WTC11 (cell line): ENCODE results near the gene LRIG1. TPM values are rescaled to one million over a fixed set of nuclear protein-coding genes. Genes with fewer than 3 reads are reported as not detected.

Source experiments
- ATAC-seq: fragments of 200-7000 bp; cut with Tn5 transposase; 2 replicates; pipeline ENCODE4 v1.10.0; 2021; ENCODE audit warnings: mild to moderate bottlenecking, moderate library complexity
- CTCF ChIA-PET: fragments of 300-600 bp; sonication (Branson Sonifier 250); formaldehyde crosslinking; loops from one replicate; lab custom pipeline; 2021; ENCODE audit warnings: antibody characterized with exemption; lab: Charles Lee
- POLR2A ChIA-PET: fragments of 350-600 bp; sonication (Branson Sonifier 250); formaldehyde crosslinking; loops from one replicate; lab custom pipeline; 2021; ENCODE audit warnings: antibody characterized with exemption; lab: Charles Lee
- DNase-seq: peaks from one replicate; pipeline ENCODE4 v3.0.0; 2021; ENCODE audit warnings: low spot score
- H3K27ac Mint-ChIP-seq: 2 replicates; pipeline ENCODE4 v1.8.0; 2021; ENCODE audit warnings: mixed read lengths
- H3K27me3 Mint-ChIP-seq: 2 replicates; pipeline ENCODE4 v1.8.0; 2021; ENCODE audit warnings: low read depth, mild to moderate bottlenecking, moderate library complexity, mixed read lengths
- H3K36me3 Mint-ChIP-seq: 2 replicates; pipeline ENCODE4 v1.8.0; 2021; ENCODE audit warnings: mixed read lengths
- H3K4me1 Mint-ChIP-seq: 2 replicates; pipeline ENCODE4 v1.8.0; 2022; ENCODE audit warnings: mixed read lengths
- H3K4me3 Mint-ChIP-seq: 2 replicates; pipeline ENCODE4 v1.8.0; 2021; ENCODE audit warnings: mild to moderate bottlenecking, moderate library complexity, mixed read lengths
- H3K9me3 Mint-ChIP-seq: 2 replicates; pipeline ENCODE4 v1.8.0; 2021; ENCODE audit warnings: mixed read lengths
- AFF4 ChIP-seq: sonication (generic); formaldehyde crosslinking; IDR thresholded peaks from 2 replicates; pipeline ENCODE4 v1.8.1; 2023; ENCODE audit warnings: mild to moderate bottlenecking, missing genetic modification reagents, borderline replicate concordance
- CBFB ChIP-seq: sonication (generic); formaldehyde crosslinking; IDR thresholded peaks from 2 replicates; pipeline ENCODE4 v1.8.1; 2022; ENCODE audit warnings: mild to moderate bottlenecking, low read depth, missing genetic modification reagents
- E2F1 ChIP-seq: sonication (generic); formaldehyde crosslinking; IDR thresholded peaks from 2 replicates; pipeline ENCODE4 v1.8.0; 2022; ENCODE audit warnings: mild to moderate bottlenecking, missing genetic modification reagents
- ETV6 ChIP-seq: sonication (generic); formaldehyde crosslinking; IDR thresholded peaks from 2 replicates; pipeline ENCODE4 v1.8.1; 2022; ENCODE audit warnings: mild to moderate bottlenecking, missing genetic modification reagents
- FOXJ3 ChIP-seq: sonication (generic); formaldehyde crosslinking; IDR thresholded peaks from 2 replicates; pipeline ENCODE4 v1.9.0; 2021; ENCODE audit warnings: missing genetic modification reagents, mild to moderate bottlenecking, borderline replicate concordance
- HMGXB4 ChIP-seq: sonication (generic); formaldehyde crosslinking; IDR thresholded peaks from 2 replicates; pipeline ENCODE4 v1.8.1; 2023; ENCODE audit warnings: mild to moderate bottlenecking, moderate library complexity, missing genetic modification reagents
- JAZF1 ChIP-seq: fragments of 250-450 bp; sonication (Bioruptor Pico); IDR thresholded peaks from 2 replicates; pipeline ENCODE4 v1.9.0; 2021; ENCODE audit warnings: moderate library complexity, mild to moderate bottlenecking, inconsistent platforms
- NR1H2 ChIP-seq: sonication (generic); formaldehyde crosslinking; IDR thresholded peaks from 2 replicates; pipeline ENCODE4 v1.9.0; 2021; ENCODE audit warnings: mild to moderate bottlenecking, moderate library complexity, missing genetic modification reagents
- NR2C2 ChIP-seq: sonication (generic); formaldehyde crosslinking; IDR thresholded peaks from 2 replicates; pipeline ENCODE4 v1.8.0; 2022; ENCODE audit warnings: mild to moderate bottlenecking, missing genetic modification reagents
- SMAD4 ChIP-seq: sonication (generic); formaldehyde crosslinking; IDR thresholded peaks from 2 replicates; pipeline ENCODE4 v1.8.0; 2022; ENCODE audit warnings: mild to moderate bottlenecking, missing genetic modification reagents
- SOX15 ChIP-seq: fragments of 250-450 bp; sonication (Bioruptor Pico); IDR thresholded peaks from 2 replicates; pipeline ENCODE4 v1.9.0; 2021; ENCODE audit warnings: mild to moderate bottlenecking
- SP1 ChIP-seq: sonication (generic); formaldehyde crosslinking; conservative IDR thresholded peaks from 2 replicates; pipeline ENCODE4 v1.8.1; 2022; ENCODE audit warnings: missing genetic modification reagents
- ZNF263 ChIP-seq: sonication (generic); formaldehyde crosslinking; IDR thresholded peaks from 2 replicates; pipeline ENCODE4 v1.8.1; 2022; ENCODE audit warnings: low read depth, mild to moderate bottlenecking, moderate library complexity, missing genetic modification reagents
- ZNF281 ChIP-seq: sonication (generic); formaldehyde crosslinking; IDR thresholded peaks from 2 replicates; pipeline ENCODE4 v1.8.0; 2023; ENCODE audit warnings: mild to moderate bottlenecking, missing genetic modification reagents
- ZNF425 ChIP-seq: fragments of 250-450 bp; sonication (Bioruptor Pico); conservative IDR thresholded peaks from 2 replicates; pipeline ENCODE4 v1.9.0; 2021; ENCODE audit warnings: mild to moderate bottlenecking
- ZNF532 ChIP-seq: fragments of 250-450 bp; sonication (Bioruptor Pico); IDR thresholded peaks from 2 replicates; pipeline ENCODE4 v1.9.0; 2021; ENCODE audit warnings: mild to moderate bottlenecking, borderline replicate concordance
- ZNF671 ChIP-seq: fragments of 250-450 bp; sonication (Bioruptor Pico); IDR thresholded peaks from 2 replicates; pipeline ENCODE4 v1.8.0; 2021; ENCODE audit warnings: mild to moderate bottlenecking
- total RNA-seq: library from RNA; stranded (reverse); gene quantifications from 3 replicates; pipeline ENCODE4 v1.2.3, GENCODE V29; 2021

The LRIG1 gene
- total RNA-seq, 1 experiment from 2014 or later, result 105 TPM

- Mint-ChIP-seq H3K36me3 (peaks cover 7% of the 10 kb centered on the region), H3K27me3 (no peaks in the 10 kb centered on the region), H3K9me3 (peaks cover 5% of the 10 kb centered on the region), H3K4me1 (peaks cover 11% of the 10 kb centered on the region), H3K4me3 (no peak overlapping the region), H3K27ac (no peak overlapping the region)
- ATAC-seq (peak; percentile 36), DNase-seq (no peak)
- POLR2A ChIA-PET, result interaction anchor here (0.6 kb wide), 1 partner anchor 985 kb away, joined by 3 read pairs; no protein-coding TSS in a partner anchor
- CTCF ChIA-PET, result interaction anchor here (1.0 to 1.5 kb wide), 4 partner anchors 9 to 91 kb away, joined by 3 to 5 read pairs (median 3); no protein-coding TSS in a partner anchor
- TF ChIP-seq E2F1 (CRISPR knock-in tag), result no peak
- TF ChIP-seq SMAD4 (CRISPR knock-in tag), result no peak
- TF ChIP-seq SOX15, result no peak
- TF ChIP-seq ZNF671, result no peak
- TF ChIP-seq SP1 (CRISPR knock-in tag), result no peak
- TF ChIP-seq JAZF1 (CRISPR knock-in tag), result no peak
- TF ChIP-seq ETV6 (CRISPR knock-in tag), result no peak
- TF ChIP-seq ZNF532 (CRISPR knock-in tag), result no peak
- no peak for TF ChIP-seq AFF4 (CRISPR knock-in tag)
- no peak for TF ChIP-seq NR1H2 (CRISPR knock-in tag)
- no peak for TF ChIP-seq NR2C2 (CRISPR knock-in tag)
- no peak for TF ChIP-seq ZNF281
- no peak for TF ChIP-seq HMGXB4 (CRISPR knock-in tag)
- TF ChIP-seq FOXJ3, result no peak
- TF ChIP-seq CBFB (CRISPR knock-in tag), result no peak
- TF ChIP-seq ZNF425 (CRISPR knock-in tag), result no peak
- no peak for TF ChIP-seq ZNF263
Observed at GRCh38 chr3:66344848-66345578, 155.8 kb downstream of the LRIG1 start.
